ENCODE measurements around the gene TIGD2.

DNA sequence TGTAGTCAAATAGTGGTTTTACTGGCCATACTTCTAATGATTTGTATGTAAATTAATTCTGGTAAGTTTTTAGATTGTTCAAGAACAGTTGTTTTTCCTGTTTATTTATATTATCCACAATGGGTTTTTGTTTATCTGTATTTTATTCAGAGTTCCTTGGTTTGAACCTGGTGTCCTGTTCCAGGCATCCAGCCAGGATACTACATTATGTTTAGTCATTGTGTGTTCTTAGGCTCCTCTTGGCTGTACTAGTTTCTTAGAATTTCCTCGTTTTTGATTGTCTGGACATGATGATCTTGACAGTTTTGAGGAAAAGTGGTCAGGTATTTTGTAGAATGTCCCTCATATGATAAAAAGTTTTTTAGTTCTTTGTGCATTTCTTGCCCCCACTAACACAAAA lies 7.8 kb downstream of the TIGD2 start:
- TF ChIP-seq, protein P1, sequence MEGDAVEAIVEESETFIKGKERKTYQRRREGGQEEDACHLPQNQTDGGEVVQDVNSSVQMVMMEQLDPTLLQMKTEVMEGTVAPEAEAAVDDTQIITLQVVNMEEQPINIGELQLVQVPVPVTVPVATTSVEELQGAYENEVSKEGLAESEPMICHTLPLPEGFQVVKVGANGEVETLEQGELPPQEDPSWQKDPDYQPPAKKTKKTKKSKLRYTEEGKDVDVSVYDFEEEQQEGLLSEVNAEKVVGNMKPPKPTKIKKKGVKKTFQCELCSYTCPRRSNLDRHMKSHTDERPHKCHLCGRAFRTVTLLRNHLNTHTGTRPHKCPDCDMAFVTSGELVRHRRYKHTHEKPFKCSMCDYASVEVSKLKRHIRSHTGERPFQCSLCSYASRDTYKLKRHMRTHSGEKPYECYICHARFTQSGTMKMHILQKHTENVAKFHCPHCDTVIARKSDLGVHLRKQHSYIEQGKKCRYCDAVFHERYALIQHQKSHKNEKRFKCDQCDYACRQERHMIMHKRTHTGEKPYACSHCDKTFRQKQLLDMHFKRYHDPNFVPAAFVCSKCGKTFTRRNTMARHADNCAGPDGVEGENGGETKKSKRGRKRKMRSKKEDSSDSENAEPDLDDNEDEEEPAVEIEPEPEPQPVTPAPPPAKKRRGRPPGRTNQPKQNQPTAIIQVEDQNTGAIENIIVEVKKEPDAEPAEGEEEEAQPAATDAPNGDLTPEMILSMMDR (IDR thresholded peaks at IDR 0.05; ENCODE audit: insufficient read depth, low read length, poor library complexity, severe bottlenecking) = no peak
- no peak for TF ChIP-seq EZH2phosphoT487 (conservative IDR thresholded peaks at IDR 0.05; ENCODE audit: low read length)
